H1 (cell line): ENCODE data around the gene IL2RA. TPM values are rescaled to one million over a fixed set of nuclear protein-coding genes. Genes with fewer than 3 reads are reported as not detected.

ENCODE experiments used
- CTCF ChIA-PET: fragments of 300-600 bp; sonication (Branson Sonifier 250); formaldehyde crosslinking; loops from one replicate; lab custom pipeline; 2021; ENCODE audit not compliant: partially characterized antibody; lab: Charles Lee
- POLR2A ChIA-PET: fragments of 300-600 bp; sonication (Branson Sonifier 250); formaldehyde crosslinking; loops from one replicate; lab custom pipeline; 2021; ENCODE audit warnings: inconsistent platforms; ENCODE audit not compliant: partially characterized antibody; lab: Charles Lee
- DNase-seq, 2 experiments: peaks; one replicate each; pipeline versions ENCODE4 v3.0.0 to v3.0.0-alpha.2; 2010 to 2022; ENCODE audit warnings: low spot score in 2 of 2, low read depth in 1 of 2, mixed read lengths in 1 of 2
- FAIRE-seq: peaks from 2 replicates; lab custom pipeline; 2011; peaks lifted over from hg19 to GRCh38; lab: Jason Lieb, UNC
- H2AFZ ChIP-seq: 2 replicates; pipeline ENCODE4 v1.8.1; 2012; ENCODE audit warnings: low read length, inconsistent platforms
- H2AK5ac ChIP-seq: 2 replicates; pipeline ENCODE4 v1.6.1; 2013; ENCODE audit warnings: low read depth, low read length
- H2BK120ac ChIP-seq: replicated peaks from 2 replicates; pipeline ENCODE3; 2013; ENCODE audit warnings: low read depth, low read length, inconsistent platforms
- H2BK12ac ChIP-seq: 2 replicates; pipeline ENCODE4 v1.6.1; 2013; ENCODE audit warnings: low read depth, low read length
- H2BK15ac ChIP-seq: 2 replicates; pipeline ENCODE4 v1.6.1; 2013; ENCODE audit warnings: low read length
- H2BK20ac ChIP-seq: 2 replicates; pipeline ENCODE4 v1.6.1; 2013; ENCODE audit warnings: low read length
- H2BK5ac ChIP-seq: 2 replicates; pipeline ENCODE4 v1.6.1; 2013; ENCODE audit warnings: low read depth, low read length
- H3K14ac ChIP-seq: 2 replicates; pipeline ENCODE4 v1.6.1; 2013; ENCODE audit warnings: inconsistent platforms; ENCODE audit not compliant: insufficient read length
- H3K18ac ChIP-seq: 2 replicates; pipeline ENCODE4 v1.6.1; 2013; ENCODE audit warnings: low read length; ENCODE audit errors: extremely low read depth
- H3K23ac ChIP-seq: 2 replicates; pipeline ENCODE4 v1.6.1; 2013; ENCODE audit warnings: inconsistent platforms; ENCODE audit not compliant: insufficient read length
- H3K23me2 ChIP-seq: 2 replicates; pipeline ENCODE4 v1.6.1; 2013; ENCODE audit warnings: low read depth, low read length
- H3K27ac ChIP-seq: 2 replicates; pipeline ENCODE4 v1.6.1; 2011; ENCODE audit warnings: low read depth, low read length, inconsistent platforms
- H3K27me3 ChIP-seq, 4 experiments: replicated peaks in 1 of 4; 1 replicate in 1 of 4; 2 replicates in 3 of 4; pipeline versions ENCODE4 v1.6.1 to v1.8.1; 2011 to 2013; ENCODE audit warnings: low read length in 3 of 4, mild to moderate bottlenecking in 3 of 4, inconsistent platforms in 2 of 4, mixed read lengths in 2 of 4, moderate library complexity in 1 of 4; ENCODE audit not compliant: control insufficient read depth in 3 of 4, insufficient read depth in 3 of 4; ENCODE audit errors: extremely low read depth in 1 of 4
- H3K36me3 ChIP-seq, 4 experiments: 2 replicates each; pipeline versions ENCODE4 v1.6.1 to v1.8.1; 2011 to 2013; ENCODE audit warnings: mild to moderate bottlenecking in 4 of 4, low read length in 3 of 4, moderate library complexity in 2 of 4, control low read depth in 1 of 4, inconsistent platforms in 1 of 4; ENCODE audit not compliant: insufficient read depth in 4 of 4, control insufficient read depth in 2 of 4
- H3K4ac ChIP-seq: replicated peaks from 2 replicates; pipeline ENCODE3; 2013; ENCODE audit warnings: low read length, low read depth, mixed read lengths, inconsistent platforms; ENCODE audit not compliant: insufficient read length
- H3K4me1 ChIP-seq, 4 experiments: replicated peaks in 1 of 4; 1 replicate in 1 of 4; 2 replicates in 3 of 4; pipeline versions ENCODE4 v1.6.1 to v1.8.1; 2011 to 2013; ENCODE audit warnings: low read length in 3 of 4, inconsistent platforms in 2 of 4, mixed read lengths in 1 of 4; ENCODE audit not compliant: insufficient read depth in 4 of 4, control insufficient read depth in 3 of 4
- H3K4me2 ChIP-seq, 2 experiments: 2 replicates each; pipeline versions ENCODE4 v1.6.1 to v1.8.1; 2011 to 2013; ENCODE audit warnings: low read depth in 2 of 2, low read length in 2 of 2, control low read depth in 1 of 2, inconsistent platforms in 1 of 2, mild to moderate bottlenecking in 1 of 2; ENCODE audit not compliant: insufficient read depth in 1 of 2
- H3K4me3 ChIP-seq, 4 experiments: fragments of 200-600, 300-600 bp in 1 of 4; sonication (generic), shearing (Covaris generic), sonication (Bioruptor Twin) in 1 of 4; 2 replicates each; pipeline versions ENCODE4 v1.5.1 to v1.8.1; 2011 to 2016; ENCODE audit warnings: low read length in 4 of 4, low read depth in 3 of 4, control low read depth in 2 of 4, inconsistent platforms in 2 of 4, mild to moderate bottlenecking in 2 of 4, mixed read lengths in 1 of 4, moderate library complexity in 1 of 4; ENCODE audit not compliant: insufficient read depth in 2 of 4; ENCODE audit errors: extremely low read depth in 1 of 4
- H3K56ac ChIP-seq: replicated peaks from 2 replicates; pipeline ENCODE3; 2013; ENCODE audit warnings: low read depth, mild to moderate bottlenecking, mixed read lengths, low read length, inconsistent platforms; ENCODE audit not compliant: insufficient read length
- H3K79me1 ChIP-seq: 2 replicates; pipeline ENCODE4 v1.6.1; 2013; ENCODE audit warnings: low read depth, low read length, control low read depth
- H3K79me2 ChIP-seq, 2 experiments: 2 replicates each; pipeline versions ENCODE4 v1.6.1 to v1.8.1; 2012 to 2013; ENCODE audit warnings: low read length in 2 of 2, mild to moderate bottlenecking in 2 of 2, inconsistent platforms in 1 of 2; ENCODE audit not compliant: insufficient read depth in 2 of 2, control insufficient read depth in 1 of 2
- H3K9ac ChIP-seq, 4 experiments: replicated peaks in 1 of 4; 1 replicate in 1 of 4; 2 replicates in 3 of 4; pipeline versions ENCODE4 v1.6.1 to v1.8.1; 2011 to 2013; ENCODE audit warnings: low read depth in 3 of 4, low read length in 3 of 4, control low read depth in 2 of 4, mild to moderate bottlenecking in 2 of 4, moderate library complexity in 2 of 4, inconsistent platforms in 1 of 4; ENCODE audit errors: extremely low read depth in 1 of 4
- H3K9me3 ChIP-seq, 2 experiments: 2 replicates each; pipeline versions ENCODE4 v1.6.1 to v1.8.1; 2012 to 2013; ENCODE audit warnings: mild to moderate bottlenecking in 2 of 2, moderate library complexity in 2 of 2, control low read depth in 1 of 2, inconsistent platforms in 1 of 2, low read depth in 1 of 2, low read length in 1 of 2, mixed read lengths in 1 of 2; ENCODE audit not compliant: insufficient read depth in 2 of 2
- H4K20me1 ChIP-seq, 2 experiments: replicated peaks in 1 of 2; 2 replicates each; pipeline versions ENCODE3 to v1.8.1; 2011 to 2013; ENCODE audit warnings: inconsistent platforms in 2 of 2, low read length in 2 of 2, mild to moderate bottlenecking in 1 of 2; ENCODE audit not compliant: insufficient read depth in 2 of 2, control insufficient read depth in 1 of 2
- H4K5ac ChIP-seq: 2 replicates; pipeline ENCODE4 v1.6.1; 2013; ENCODE audit warnings: low read length, low read depth, mixed read lengths, inconsistent platforms; ENCODE audit not compliant: insufficient read length
- H4K8ac ChIP-seq: 2 replicates; pipeline ENCODE4 v1.8.0; 2013; ENCODE audit warnings: mild to moderate bottlenecking, moderate library complexity, low read length, inconsistent platforms; ENCODE audit not compliant: insufficient read depth; ENCODE audit errors: extremely low read depth
- H4K91ac ChIP-seq: replicated peaks from 2 replicates; pipeline ENCODE3; 2013; ENCODE audit warnings: low read length, mixed read lengths, inconsistent platforms; ENCODE audit not compliant: insufficient read length
- CREB1 ChIP-seq: IDR thresholded peaks from 2 replicates; pipeline ENCODE4 v1.6.1; 2012; ENCODE audit warnings: inconsistent platforms
- EP300 ChIP-seq, 2 experiments: IDR thresholded peaks; 1 replicate in 1 of 2; 2 replicates in 1 of 2; pipeline ENCODE4 v1.6.1; 2011 to 2012; ENCODE audit warnings: low read depth in 2 of 2, low read length in 2 of 2, mild to moderate bottlenecking in 2 of 2, borderline replicate concordance in 1 of 2, inconsistent platforms in 1 of 2, moderate library complexity in 1 of 2
- RAD21 ChIP-seq, 2 experiments: IDR thresholded peaks in 1 of 2; conservative IDR thresholded peaks in 1 of 2; 2 replicates each; pipeline ENCODE4 v1.6.1; 2011; ENCODE audit warnings: low read depth in 2 of 2, low read length in 2 of 2, improper control_type of control experiment in 1 of 2, inconsistent platforms in 1 of 2, mild to moderate bottlenecking in 1 of 2, moderate library complexity in 1 of 2
- RNF2 ChIP-seq: fragments of 200-900, 300-1000 bp; sonication (generic); IDR thresholded peaks from 2 replicates; pipeline ENCODE4 v1.7.1; 2016; ENCODE audit warnings: borderline replicate concordance, low read depth, mild to moderate bottlenecking, antibody characterized with exemption, low read length; ENCODE audit not compliant: poor library complexity, severe bottlenecking; ENCODE audit errors: missing control alignments
- TAF7 ChIP-seq: optimal IDR thresholded peaks from 2 replicates; pipeline ENCODE3; 2011; ENCODE audit warnings: low read depth, mild to moderate bottlenecking, inconsistent platforms, low read length, moderate library complexity, borderline replicate concordance
- TCF12 ChIP-seq: IDR thresholded peaks from 2 replicates; pipeline ENCODE4 v1.6.1; 2011; ENCODE audit warnings: low read depth, mild to moderate bottlenecking, low read length
- TEAD4 ChIP-seq: IDR thresholded peaks from 2 replicates; pipeline ENCODE4 v1.6.1; 2012; ENCODE audit warnings: low read depth, low read length, inconsistent platforms, mixed read lengths
- YY1 ChIP-seq: IDR thresholded peaks from 2 replicates; pipeline ENCODE4 v1.6.1; 2011; ENCODE audit warnings: low read depth, mild to moderate bottlenecking, low read length
- ZNF274 ChIP-seq: IDR thresholded peaks from 2 replicates; pipeline ENCODE4 v1.7.0; 2012; ENCODE audit warnings: low read length, borderline replicate concordance; ENCODE audit errors: extremely low read depth
- WGBS, 2 experiments: shearing (Covaris generic) in 1 of 2; methylation state at CpG; one replicate each; pipeline versions ENCODE4 v1.1.6 to v1.1.7; 2013 to 2015; ENCODE audit warnings: low lambda C conversion rate in 2 of 2, mixed read lengths in 2 of 2, inconsistent platforms in 1 of 2, low coverage in 1 of 2, missing lambda C conversion rate in 1 of 2; ENCODE audit not compliant: insufficient replicate concordance in 2 of 2, insufficient coverage in 1 of 2, insufficient read length in 1 of 2; ENCODE audit errors: extremely low coverage in 1 of 2, missing lambda C conversion rate in 1 of 2; 5-methylcytosine and 5-hydroxymethylcytosine counted together
- polyA plus RNA-seq, 7 experiments: library from polyadenylated mRNA; depleted of rRNA in 3 of 7; stranded (reverse) in 5 of 7; unstranded in 2 of 7; fragments of >200 nt in 5 of 7; fragments of 200-250 nt in 2 of 7; gene quantifications; 1 replicate in 5 of 7; 2 replicates in 1 of 7; 4 replicates in 1 of 7; pipeline versions ENCODE4 v1.2.1 to v1.2.3, GENCODE V29; 2011 to 2013; ENCODE audit warnings: missing spikeins in 2 of 7, mixed read lengths in 2 of 7
- total RNA-seq: library from RNA; stranded (reverse); fragmentation: NEBNext Ultra II Directional; extraction: Animal tissue kit (Norgen Biotek cat#: 25700); gene quantifications from 2 replicates; pipeline ENCODE4 v1.2.1, GENCODE V29; 2021

The IL2RA gene
- total and polyA plus RNA-seq, 2 of the 8 experiments (the other 6 are each of a cell fraction or from before 2014, with no cell fraction given) = not detected

- H3K4me3 ChIP-seq = no peak overlapping the region
- H3K27me3 ChIP-seq = no peaks in the 10 kb centered on the region
- peaks cover 20 to 24% of the 10 kb centered on the region in 2 experiments for H3K79me2 ChIP-seq
- peak overlapping the region; percentile 98 for H2BK12ac ChIP-seq
- H2BK20ac ChIP-seq = peak overlapping the region; percentile 99; the same call in 1 of the 2 replicates
- H3K4ac ChIP-seq = no peak overlapping the region
- H2BK5ac ChIP-seq = no peak overlapping the region
- no peak overlapping the region for H3K9ac ChIP-seq
- no peak overlapping the region for H3K27ac ChIP-seq
- CTCF ChIA-PET = interaction anchor here (0.6 to 3.9 kb wide), 46 partner anchors 8 to 326 kb away, joined by 3 to 43 read pairs (median 4); partner anchors contain the start of gene PFKFB3
- H2AFZ ChIP-seq = peak overlapping the region; percentile 84
- H4K91ac ChIP-seq = no peak overlapping the region
- peaks cover 0 to 14% (median 4%) of the 10 kb centered on the region in 4 experiments; a peak in 4 of 7 replicates for H3K4me1 ChIP-seq
- H3K23ac ChIP-seq = no peak overlapping the region
- no peaks in the 10 kb centered on the region for H3K9me3 ChIP-seq
- POLR2A ChIA-PET = interaction anchor here (1.1 to 1.9 kb wide), 3 partner anchors 13 to 116 kb away, joined by 3 to 7 read pairs (median 4); partner anchors contain the start of genes IL15RA and PFKFB3
- 28% methylated on average over 19 of the region's 19 CpGs; no CpG with 5 or more reads in 1 of the 2 experiments for WGBS, 2 experiments
- H2BK15ac ChIP-seq = peak overlapping the region; percentile 81; the same call in 1 of the 2 replicates
- no peak overlapping the region for H3K18ac ChIP-seq
- H4K8ac ChIP-seq = no peak overlapping the region
- no peaks in the 10 kb centered on the region for H3K36me3 ChIP-seq
- H4K20me1 ChIP-seq = peaks cover 8 to 10% of the 10 kb centered on the region in 2 experiments
- no peak overlapping the region for H4K5ac ChIP-seq
- H3K23me2 ChIP-seq = peaks cover 6% of the 10 kb centered on the region; the same call in 1 of the 2 replicates
- no peak overlapping the region for H2AK5ac ChIP-seq
- DNase-seq = peak; percentile 87 to 90
- H2BK120ac ChIP-seq = no peak overlapping the region
- no peaks in the 10 kb centered on the region; the same call in 1 of the 2 replicates for H3K79me1 ChIP-seq
- no peak overlapping the region for H3K56ac ChIP-seq
- peak overlapping the region in 1 of 2 experiments; percentile 37; a peak in 2 of 4 replicates for H3K4me2 ChIP-seq
- no peak overlapping the region for H3K14ac ChIP-seq
- peak; percentile 88 for FAIRE-seq
- TF ChIP-seq TEAD4 (0 out of 2 replicates have a peak, but pooled peaks have one; percentile 23), TAF7 (no peak), ZNF274 (no peak), RAD21 (IDR thresholded peaks at IDR 0.05 in 1 of 2, conservative IDR thresholded peaks at IDR 0.05 in 1 of 2; ENCODE audit: low read depth in 2 of 2, low read length in 2 of 2) (peak; percentile 62 to 71), YY1 (0 out of 2 replicates have a peak, but pooled peaks have one; percentile 14), RNF2 (no peak), TCF12 (peak; percentile 92), EP300 (IDR thresholded peaks at IDR 0.05; ENCODE audit: borderline replicate concordance in 1 of 2, low read depth in 2 of 2, low read length in 2 of 2) (peak in 1 of 2 experiments; percentile 47; a peak in 1 of 3 replicates), CREB1 (peak; percentile 67; the same call in 1 of the 2 replicates)
These were observed 24.4 kb upstream of the IL2RA start for GRCh38 chr10:6086375-6087233.
